Measurements from ENCODE around the gene TUBGCP5.

- TF ChIP-seq EZH2 (IDR thresholded peaks at IDR 0.05; ENCODE audit: low read depth): no peak
- no peak for TF ChIP-seq CTCF (conservative IDR thresholded peaks at IDR 0.05)
These were observed 26.5 kb upstream of the TUBGCP5 start for GRCh38 chr15:23065836-23066235.
